Liver (tissue), 9 donors: ENCODE measurements around the gene TOLLIP. TPM values are rescaled to one million over a fixed set of nuclear protein-coding genes. Genes with fewer than 3 reads are reported as not detected.

ENCODE experiments used
- DNase-seq: peaks from one replicate; pipeline ENCODE4 v3.0.0-alpha.2; 2017; ENCODE audit warnings: low spot score
- H3K27ac ChIP-seq, 2 donors: one replicate each; pipeline ENCODE4 v1.7.0; 2013; ENCODE audit warnings: inconsistent platforms in 2 of 2, low read length in 2 of 2, control low read depth in 1 of 2, low read depth in 1 of 2, mild to moderate bottlenecking in 1 of 2
- H3K27me3 ChIP-seq, 4 donors: one replicate each; pipeline versions ENCODE4 v1.6.1 to v1.7.0; 2013; ENCODE audit warnings: low read length in 3 of 4, inconsistent platforms in 1 of 4, mild to moderate bottlenecking in 1 of 4, moderate library complexity in 1 of 4; ENCODE audit not compliant: control insufficient read depth in 4 of 4, insufficient read depth in 4 of 4
- H3K36me3 ChIP-seq, 4 donors: one replicate each; pipeline versions ENCODE4 v1.6.1 to v1.7.0; 2013; ENCODE audit warnings: low read length in 3 of 4, mild to moderate bottlenecking in 3 of 4, low read depth in 1 of 4, moderate library complexity in 1 of 4; ENCODE audit not compliant: control insufficient read depth in 4 of 4, insufficient read depth in 3 of 4
- H3K4me1 ChIP-seq, 4 donors: one replicate each; pipeline versions ENCODE4 v1.6.1 to v1.7.0; 2013; ENCODE audit warnings: low read length in 3 of 4, mild to moderate bottlenecking in 3 of 4, moderate library complexity in 1 of 4; ENCODE audit not compliant: control insufficient read depth in 4 of 4, insufficient read depth in 4 of 4
- H3K4me3 ChIP-seq, 3 donors: one replicate each; pipeline versions ENCODE4 v1.6.1 to v1.7.0; 2013; ENCODE audit warnings: low read length in 3 of 3, control low read depth in 1 of 3, low read depth in 1 of 3, mild to moderate bottlenecking in 1 of 3
- H3K9ac ChIP-seq, 2 donors: one replicate each; pipeline ENCODE4 v1.7.0; 2013; ENCODE audit warnings: low read length in 2 of 2, mild to moderate bottlenecking in 2 of 2, moderate library complexity in 2 of 2, control low read depth in 1 of 2, low read depth in 1 of 2
- H3K9me3 ChIP-seq, 4 donors: one replicate each; pipeline versions ENCODE4 v1.6.1 to v1.7.0; 2013; ENCODE audit warnings: low read length in 3 of 4; ENCODE audit not compliant: control insufficient read depth in 4 of 4
- ATF3 ChIP-seq: IDR thresholded peaks from 2 replicates; pipeline ENCODE4 v1.6.1; 2016; ENCODE audit warnings: antibody characterized with exemption
- CTCF ChIP-seq: fragments of 150-350 bp; IDR thresholded peaks from 2 replicates; pipeline ENCODE4 v1.5.1; 2017; ENCODE audit warnings: improper control_type of control experiment, low read depth, low read length; ENCODE audit not compliant: missing input control
- EGR1 ChIP-seq, 2 donors: IDR thresholded peaks; 2 replicates each; pipeline ENCODE4 v1.6.1; 2016 to 2018; ENCODE audit warnings: antibody characterized with exemption in 2 of 2, low read depth in 2 of 2
- FOXA1 ChIP-seq: IDR thresholded peaks from 2 replicates; pipeline ENCODE4 v1.6.1; 2016; ENCODE audit warnings: antibody characterized with exemption
- FOXA2 ChIP-seq: IDR thresholded peaks from 2 replicates; pipeline ENCODE4 v1.6.1; 2016; ENCODE audit warnings: antibody characterized with exemption
- GABPA ChIP-seq, 2 donors: IDR thresholded peaks in 1 of 2; conservative IDR thresholded peaks in 1 of 2; 2 replicates each; pipeline ENCODE4 v1.6.1; 2016; ENCODE audit warnings: antibody characterized with exemption in 2 of 2, mild to moderate bottlenecking in 1 of 2, moderate library complexity in 1 of 2
- HNF4A ChIP-seq, 2 donors: conservative IDR thresholded peaks; 2 replicates each; pipeline ENCODE4 v1.6.1; 2016; ENCODE audit warnings: antibody characterized with exemption in 2 of 2, mild to moderate bottlenecking in 2 of 2
- HNF4G ChIP-seq: IDR thresholded peaks from 2 replicates; pipeline ENCODE4 v1.6.1; 2016; ENCODE audit warnings: antibody characterized with exemption
- JUND ChIP-seq, 2 donors: IDR thresholded peaks; 2 replicates each; pipeline ENCODE4 v1.6.1; 2016; ENCODE audit warnings: antibody characterized with exemption in 2 of 2
- MAX ChIP-seq: IDR thresholded peaks from 2 replicates; pipeline ENCODE4 v1.6.1; 2016; ENCODE audit warnings: antibody characterized with exemption
- NR2F2 ChIP-seq: IDR thresholded peaks from 2 replicates; pipeline ENCODE4 v1.6.1; 2016; ENCODE audit warnings: antibody characterized with exemption
- RAD21 ChIP-seq, 2 donors: IDR thresholded peaks; 2 replicates each; pipeline ENCODE4 v1.6.1; 2016; ENCODE audit warnings: antibody characterized with exemption in 2 of 2, mild to moderate bottlenecking in 2 of 2
- REST ChIP-seq: IDR thresholded peaks from 2 replicates; pipeline ENCODE4 v1.6.1; 2016; ENCODE audit warnings: antibody characterized with exemption, mild to moderate bottlenecking
- RXRA ChIP-seq, 2 donors: IDR thresholded peaks; 2 replicates each; pipeline ENCODE4 v1.6.1; 2017 to 2018; ENCODE audit warnings: antibody characterized with exemption in 2 of 2, mild to moderate bottlenecking in 1 of 2
- SP1 ChIP-seq: IDR thresholded peaks from 2 replicates; pipeline ENCODE4 v1.6.1; 2018; ENCODE audit warnings: antibody characterized with exemption, mild to moderate bottlenecking
- TAF1 ChIP-seq: conservative IDR thresholded peaks from 2 replicates; pipeline ENCODE4 v1.6.1; 2016; ENCODE audit warnings: antibody characterized with exemption, mild to moderate bottlenecking
- YY1 ChIP-seq: IDR thresholded peaks from 2 replicates; pipeline ENCODE4 v1.6.1; 2016; ENCODE audit warnings: antibody characterized with exemption, mild to moderate bottlenecking
- ZBTB33 ChIP-seq: IDR thresholded peaks from 2 replicates; pipeline ENCODE4 v1.6.1; 2016; ENCODE audit warnings: antibody characterized with exemption
- WGBS: extraction: QIAGEN DNeasy Blood & Tissue Kit; methylation state at CpG from one replicate; pipeline ENCODE4 v1.1.7; 2013; 5-methylcytosine and 5-hydroxymethylcytosine counted together
- polyA plus RNA-seq, 2 donors: library from polyadenylated mRNA; stranded (reverse) in 1 of 2; unstranded in 1 of 2; fragments of 200-250 nt in 1 of 2; fragments of >200 nt in 1 of 2; fragmentation: Nextera tagmentation in 1 of 2; extraction: Ambion mirVana in 1 of 2; gene quantifications; one replicate each; pipeline versions ENCODE4 v1.2.1 to v1.2.3, GENCODE V29; 2013 to 2015
- total RNA-seq, 2 donors: library from RNA; depleted of rRNA; stranded (reverse); fragments of >200 nt; gene quantifications; one replicate each; pipeline ENCODE4 v1.2.3, GENCODE V29; 2014
- donor health status: healthy.
- donor health status: healthy.
- donor health status: healthy.
- donor health status: healthy.
- donor health status: healthy.

The TOLLIP gene
- total and polyA plus RNA-seq, 4 donors = 27.5 to 102 (median 72.9) TPM

GRCh38 chr11:1254086-1254648 lies 55.3 kb downstream of the TOLLIP start:
- Histone ChIP-seq H3K27me3 (no peaks in the 10 kb centered on the region), H3K4me3 (no peak overlapping the region), H3K36me3 (no peaks in the 10 kb centered on the region), H3K4me1 (no peaks in the 10 kb centered on the region), H3K9me3 (no peaks in the 10 kb centered on the region), H3K27ac (no peak overlapping the region), H3K9ac (no peak overlapping the region)
- no peak for DNase-seq
- 96% methylated on average over 22 of the region's 22 CpGs for WGBS
- no peak for TF ChIP-seq FOXA1

- H3K36me3 ChIP-seq = no peaks in the 10 kb centered on the region
- no peak overlapping the region for H3K9ac ChIP-seq
- 95% methylated on average over 9 of the region's 9 CpGs for WGBS
- H3K9me3 ChIP-seq = no peaks in the 10 kb centered on the region
- no peaks in the 10 kb centered on the region for H3K27me3 ChIP-seq
- no peaks in the 10 kb centered on the region for H3K4me1 ChIP-seq
- H3K27ac ChIP-seq = no peak overlapping the region
- H3K4me3 ChIP-seq = no peak overlapping the region
- TF ChIP-seq EGR1 (IDR thresholded peaks at IDR 0.05; ENCODE audit: low read depth in 2 of 2) (no peak), ATF3 (no peak), RXRA (IDR thresholded peaks at IDR 0.05) (no peak), SP1 (no peak), MAX (no peak), ZBTB33 (no peak), FOXA2 (no peak), TAF1 (no peak), RAD21 (IDR thresholded peaks at IDR 0.05) (no peak), HNF4G (no peak), GABPA (IDR thresholded peaks at IDR 0.05 in 1 of 2, conservative IDR thresholded peaks at IDR 0.05 in 1 of 2) (no peak), REST (no peak), NR2F2 (no peak), FOXA1 (no peak), HNF4A (conservative IDR thresholded peaks at IDR 0.05) (no peak), CTCF (no peak), YY1 (no peak), JUND (IDR thresholded peaks at IDR 0.05) (no peak)
- DNase-seq = no peak
These were observed 56.3 kb downstream of the TOLLIP start for GRCh38 chr11:1253103-1253485.
